ENCODE results near the gene CLCNKA. TPM values are rescaled to one million over a fixed set of nuclear protein-coding genes. Genes with fewer than 3 reads are reported as not detected.

CLCNKA gene
- total RNA-seq, 1 experiment from 2014 or later = 0.10 TPM

DNA sequence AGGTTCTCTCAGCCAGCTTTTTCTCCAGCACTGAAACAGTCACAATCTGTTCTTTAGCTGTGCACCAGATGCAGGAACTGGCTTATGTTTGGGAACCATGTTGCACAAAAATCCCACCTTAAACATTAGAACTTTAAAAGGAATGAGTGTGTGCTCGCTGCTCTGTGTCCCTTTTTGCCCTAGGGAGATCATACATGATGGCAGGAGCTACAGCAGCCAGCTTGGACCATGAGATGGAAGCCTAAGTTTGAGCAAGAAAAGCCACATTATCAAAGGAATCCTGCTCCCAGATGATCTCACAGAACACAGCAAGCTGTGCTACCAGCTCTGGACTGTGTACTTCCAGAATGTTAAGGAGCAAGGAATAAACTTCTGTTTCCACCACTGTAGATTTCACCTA, 49.4 kb upstream of the CLCNKA start:
- ChIA-PET RAD21 (ENCODE audit: low non-redundant PET in 1 of 2, low total read pairs in 2 of 2, uncharacterized antibody in 2 of 2, unreplicated experiment in 2 of 2) (no interaction called here), POLR2A (no interaction called here), CTCF (no interaction called here)
- H3K9ac ChIP-seq (ENCODE audit: low read length) = no peak overlapping the region
- H3K36me3 ChIP-seq (ENCODE audit: control insufficient read depth in 1 of 2, insufficient read depth in 2 of 2, low read length in 2 of 2) = peaks cover 2 to 14% of the 10 kb centered on the region in 2 experiments; a peak in 2 of 4 replicates
- no peaks in the 10 kb centered on the region for H3K27me3 ChIP-seq (ENCODE audit: insufficient read depth, low read length)
- H4K20me1 ChIP-seq (ENCODE audit: insufficient read depth) = no peaks in the 10 kb centered on the region
- peaks cover 8 to 16% of the 10 kb centered on the region in 2 experiments; a peak in 3 of 4 replicates for H3K4me1 ChIP-seq (ENCODE audit: control insufficient read depth in 1 of 2, insufficient read depth in 2 of 2, low read length in 2 of 2)
- no peak overlapping the region for H3K4me3 ChIP-seq (replicated peaks in 1 of 2; ENCODE audit: low read depth in 1 of 2, low read length in 2 of 2)
- intact Hi-C loops (cut with micrococcal nuclease) = no loop called here
- H3K9me3 ChIP-seq (ENCODE audit: control insufficient read depth in 1 of 2, insufficient read depth in 1 of 2, low read depth in 1 of 2, low read length in 2 of 2) = peaks cover 0 to 4% of the 10 kb centered on the region in 2 experiments; a peak in 1 of 4 replicates
- H3K27ac ChIP-seq (ENCODE audit: low read depth, low read length) = no peak overlapping the region
- TF ChIP-seq JUND (IDR thresholded peaks at IDR 0.05) (no peak), RAD21 (IDR thresholded peaks at IDR 0.05; ENCODE audit: low read depth) (no peak), ZNF274 (IDR thresholded peaks at IDR 0.05; ENCODE audit: low read depth, low read length) (no peak), CEBPB (IDR thresholded peaks at IDR 0.05; ENCODE audit: low read depth) (no peak), ZFX (IDR thresholded peaks at IDR 0.05) (no peak), YY1 (IDR thresholded peaks at IDR 0.05; ENCODE audit: extremely low read depth, insufficient replicate concordance, low read depth, low read length) (no peak), EZH2 (IDR thresholded peaks at IDR 0.05) (no peak), CBX3 (IDR thresholded peaks at IDR 0.05; ENCODE audit: low read depth) (no peak), POLR2AphosphoS5 (IDR thresholded peaks at IDR 0.05; ENCODE audit: low read depth, low read length) (no peak), SIN3A (IDR thresholded peaks at IDR 0.05; ENCODE audit: low read depth) (no peak)
- TF ChIP-seq, protein P1, sequence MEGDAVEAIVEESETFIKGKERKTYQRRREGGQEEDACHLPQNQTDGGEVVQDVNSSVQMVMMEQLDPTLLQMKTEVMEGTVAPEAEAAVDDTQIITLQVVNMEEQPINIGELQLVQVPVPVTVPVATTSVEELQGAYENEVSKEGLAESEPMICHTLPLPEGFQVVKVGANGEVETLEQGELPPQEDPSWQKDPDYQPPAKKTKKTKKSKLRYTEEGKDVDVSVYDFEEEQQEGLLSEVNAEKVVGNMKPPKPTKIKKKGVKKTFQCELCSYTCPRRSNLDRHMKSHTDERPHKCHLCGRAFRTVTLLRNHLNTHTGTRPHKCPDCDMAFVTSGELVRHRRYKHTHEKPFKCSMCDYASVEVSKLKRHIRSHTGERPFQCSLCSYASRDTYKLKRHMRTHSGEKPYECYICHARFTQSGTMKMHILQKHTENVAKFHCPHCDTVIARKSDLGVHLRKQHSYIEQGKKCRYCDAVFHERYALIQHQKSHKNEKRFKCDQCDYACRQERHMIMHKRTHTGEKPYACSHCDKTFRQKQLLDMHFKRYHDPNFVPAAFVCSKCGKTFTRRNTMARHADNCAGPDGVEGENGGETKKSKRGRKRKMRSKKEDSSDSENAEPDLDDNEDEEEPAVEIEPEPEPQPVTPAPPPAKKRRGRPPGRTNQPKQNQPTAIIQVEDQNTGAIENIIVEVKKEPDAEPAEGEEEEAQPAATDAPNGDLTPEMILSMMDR (IDR thresholded peaks at IDR 0.05 in 2 of 3, conservative IDR thresholded peaks at IDR 0.05 in 1 of 3; ENCODE audit: borderline replicate concordance in 1 of 3, insufficient read depth in 1 of 3, low read depth in 2 of 3, low read length in 2 of 3) = no peak
- TF ChIP-seq, protein P2, sequence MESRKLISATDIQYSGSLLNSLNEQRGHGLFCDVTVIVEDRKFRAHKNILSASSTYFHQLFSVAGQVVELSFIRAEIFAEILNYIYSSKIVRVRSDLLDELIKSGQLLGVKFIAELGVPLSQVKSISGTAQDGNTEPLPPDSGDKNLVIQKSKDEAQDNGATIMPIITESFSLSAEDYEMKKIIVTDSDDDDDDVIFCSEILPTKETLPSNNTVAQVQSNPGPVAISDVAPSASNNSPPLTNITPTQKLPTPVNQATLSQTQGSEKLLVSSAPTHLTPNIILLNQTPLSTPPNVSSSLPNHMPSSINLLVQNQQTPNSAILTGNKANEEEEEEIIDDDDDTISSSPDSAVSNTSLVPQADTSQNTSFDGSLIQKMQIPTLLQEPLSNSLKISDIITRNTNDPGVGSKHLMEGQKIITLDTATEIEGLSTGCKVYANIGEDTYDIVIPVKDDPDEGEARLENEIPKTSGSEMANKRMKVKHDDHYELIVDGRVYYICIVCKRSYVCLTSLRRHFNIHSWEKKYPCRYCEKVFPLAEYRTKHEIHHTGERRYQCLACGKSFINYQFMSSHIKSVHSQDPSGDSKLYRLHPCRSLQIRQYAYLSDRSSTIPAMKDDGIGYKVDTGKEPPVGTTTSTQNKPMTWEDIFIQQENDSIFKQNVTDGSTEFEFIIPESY (IDR thresholded peaks at IDR 0.05; ENCODE audit: extremely low read depth, insufficient replicate concordance, low read length) = no peak
- TF ChIP-seq, protein P3, sequence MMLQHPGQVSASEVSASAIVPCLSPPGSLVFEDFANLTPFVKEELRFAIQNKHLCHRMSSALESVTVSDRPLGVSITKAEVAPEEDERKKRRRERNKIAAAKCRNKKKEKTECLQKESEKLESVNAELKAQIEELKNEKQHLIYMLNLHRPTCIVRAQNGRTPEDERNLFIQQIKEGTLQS (IDR thresholded peaks at IDR 0.05) = no peak
- ATAC-seq (no peak), DNase-seq (ENCODE audit: low read depth, low spot score) (no peak)
- H3K9me2 ChIP-seq (ENCODE audit: insufficient read depth) = no peaks in the 10 kb centered on the region
- no peak overlapping the region for H3K4me2 ChIP-seq (ENCODE audit: low read length)
- TSS peak; percentile 10 for BruUV-seq (replicated peaks)
- H2AFZ ChIP-seq (ENCODE audit: low read depth, low read length, poor library complexity, severe bottlenecking) = no peak overlapping the region
- peaks cover 42% of the 10 kb centered on the region for H3K79me2 ChIP-seq (ENCODE audit: insufficient read depth, low read length)
